A549 (cell line): ENCODE measurements around the gene RPL13. TPM values are rescaled to one million over a fixed set of nuclear protein-coding genes. Genes with fewer than 3 reads are reported as not detected.

Experiments
- ATAC-seq, 2 experiments: fragments of 200-7000 bp in 1 of 2; fragments of >200 bp in 1 of 2; cut with Nextera tagmentation in 1 of 2; cut with Tn5 transposase in 1 of 2; 3 replicates each; pipeline versions ENCODE4 v1.8.0 to v1.9.1; 2018 to 2020; ENCODE audit warnings: mild to moderate bottlenecking in 1 of 2, moderate library complexity in 1 of 2
- CTCF ChIA-PET: fragments of 300-600 bp; sonication (Branson Sonifier 250); formaldehyde crosslinking; extraction: SDS; loops from one replicate; lab custom pipeline; 2021; ENCODE audit warnings: antibody characterized with exemption, inconsistent platforms; lab: Yijun Ruan, JAX
- POLR2A ChIA-PET: fragments of 350-600 bp; formaldehyde crosslinking; extraction: SDS; loops from one replicate; lab custom pipeline; 2021; ENCODE audit warnings: antibody characterized with exemption, inconsistent platforms; lab: Yijun Ruan, JAX
- DNase-seq, 2 experiments: peaks; one replicate each; pipeline versions ENCODE4 v3.0.0 to v3.0.0-alpha.2; 2011 to 2016; ENCODE audit warnings: low read depth in 1 of 2, low spot score in 1 of 2
- FAIRE-seq: peaks from 2 replicates; lab custom pipeline; 2011; peaks lifted over from hg19 to GRCh38; lab: Jason Lieb, UNC
- H3K27ac ChIP-seq, 2 experiments: fragments of >200 bp; sonication (Bioruptor Twin); formaldehyde crosslinking; 3 replicates each; pipeline ENCODE4 v1.5.1; 2016 to 2017
- H3K4me1 ChIP-seq: fragments of >200 bp; sonication (Bioruptor Twin); formaldehyde crosslinking; 3 replicates; pipeline ENCODE4 v1.6.1; 2016
- H3K4me2 ChIP-seq: fragments of >200 bp; sonication (Bioruptor Twin); formaldehyde crosslinking; 3 replicates; pipeline ENCODE4 v1.6.1; 2016
- H3K4me3 ChIP-seq: fragments of >200 bp; sonication (Bioruptor Twin); formaldehyde crosslinking; 3 replicates; pipeline ENCODE4 v1.5.1; 2016
- H3K9me3 ChIP-seq: fragments of >200 bp; sonication (Bioruptor Twin); formaldehyde crosslinking; 3 replicates; pipeline ENCODE4 v1.6.1; 2016
- EHF ChIP-seq: fragments of 250-450 bp; sonication (Bioruptor Pico); IDR thresholded peaks from 2 replicates; pipeline ENCODE4 v1.5.0; 2020; ENCODE audit warnings: mild to moderate bottlenecking
- ESRRA ChIP-seq: fragments of 150-350 bp; IDR thresholded peaks from 2 replicates; pipeline ENCODE4 v1.6.1; 2014; ENCODE audit warnings: mild to moderate bottlenecking, low read length, borderline replicate concordance
- FOSB ChIP-seq: fragments of 250-450 bp; sonication (Bioruptor Pico); IDR thresholded peaks from 2 replicates; pipeline ENCODE4 v1.5.0; 2020; ENCODE audit warnings: mild to moderate bottlenecking, moderate library complexity
- FOSL2 ChIP-seq, 2 experiments: fragments of 450-650 bp in 1 of 2; fragments of >200 bp in 1 of 2; sonication (Bioruptor Twin) in 1 of 2; formaldehyde crosslinking; IDR thresholded peaks; 2 replicates each; pipeline versions ENCODE4 v1.5.0 to v1.6.1; 2016 to 2020; ENCODE audit warnings: mild to moderate bottlenecking in 1 of 2, moderate library complexity in 1 of 2
- HOXB13 ChIP-seq: fragments of 250-450 bp; sonication (Bioruptor Pico); IDR thresholded peaks from 2 replicates; pipeline ENCODE4 v1.5.0; 2020; ENCODE audit warnings: low read depth, mild to moderate bottlenecking, moderate library complexity
- JUNB ChIP-seq: fragments of >200 bp; sonication (Bioruptor Twin); formaldehyde crosslinking; IDR thresholded peaks from 2 replicates; pipeline ENCODE4 v1.6.1; 2016
- KDM1A ChIP-seq: fragments of 200-600 bp; sonication (generic); IDR thresholded peaks from 2 replicates; pipeline ENCODE4 v1.6.1; 2016; ENCODE audit warnings: low read depth, mild to moderate bottlenecking
- PHF8 ChIP-seq: fragments of 200-600 bp; sonication (generic); IDR thresholded peaks from 2 replicates; pipeline ENCODE4 v1.6.1; 2016; ENCODE audit warnings: low read depth, mild to moderate bottlenecking, antibody characterized with exemption, moderate library complexity, borderline replicate concordance
- RAD21 ChIP-seq, 2 experiments: fragments of >200 bp in 1 of 2; sonication (Bioruptor Twin) in 1 of 2; formaldehyde crosslinking in 1 of 2; IDR thresholded peaks in 1 of 2; conservative IDR thresholded peaks in 1 of 2; 2 replicates in 1 of 2; 3 replicates in 1 of 2; pipeline ENCODE4 v1.6.1; 2012 to 2018; ENCODE audit warnings: inconsistent platforms in 1 of 2
- RARB ChIP-seq: fragments of 250-450 bp; sonication (Bioruptor Pico); IDR thresholded peaks from 2 replicates; pipeline ENCODE4 v1.8.0; 2021; ENCODE audit warnings: mild to moderate bottlenecking, moderate library complexity
- RCOR1 ChIP-seq: fragments of 150-350 bp; IDR thresholded peaks from 2 replicates; pipeline ENCODE4 v1.6.1; 2014; ENCODE audit warnings: antibody characterized with exemption, low read length, low read depth
- RNF2 ChIP-seq: fragments of 200-600 bp; sonication (generic); IDR thresholded peaks from 2 replicates; pipeline ENCODE4 v1.6.1; 2016; ENCODE audit warnings: low read depth, mild to moderate bottlenecking, antibody characterized with exemption, moderate library complexity, borderline replicate concordance
- SMC3 ChIP-seq: fragments of >200 bp; sonication (Bioruptor Twin); formaldehyde crosslinking; IDR thresholded peaks from 3 replicates; pipeline ENCODE4 v1.6.1; 2018; ENCODE audit warnings: inconsistent platforms
- TP53 ChIP-seq: fragments of 250-450 bp; sonication (Bioruptor Pico); IDR thresholded peaks from 2 replicates; pipeline ENCODE4 v1.5.0; 2021; ENCODE audit warnings: mild to moderate bottlenecking, moderate library complexity
- ZC3H11A ChIP-seq: fragments of 450-650 bp; IDR thresholded peaks from 2 replicates; pipeline ENCODE4 v1.6.1; 2014; ENCODE audit warnings: antibody characterized with exemption, mild to moderate bottlenecking
- ZFP36 ChIP-seq: fragments of 450-650 bp; IDR thresholded peaks from 2 replicates; pipeline ENCODE4 v1.6.1; 2014; ENCODE audit warnings: borderline replicate concordance; ENCODE audit not compliant: partially characterized antibody
- WGBS: methylation state at CpG from one replicate; pipeline ENCODE4 v1.1.6; 2017; ENCODE audit errors: missing lambda C conversion rate; 5-methylcytosine and 5-hydroxymethylcytosine counted together
- polyA plus RNA-seq, 4 experiments: library from polyadenylated mRNA; depleted of rRNA in 3 of 4; stranded (reverse); fragments of >200 nt; fragmentation: RNase III in 1 of 4; extraction: RNeasy Plus Mini Kit Qiagen cat#74134 plus additional on column Dnase treatment in 1 of 4; gene quantifications; 2 replicates in 3 of 4; 3 replicates in 1 of 4; pipeline ENCODE4 v1.2.3, GENCODE V29; 2011 to 2017
- TF ChIP-seq, protein P1 (sequence below): fragments of >200 bp; sonication (Bioruptor Twin); formaldehyde crosslinking; IDR thresholded peaks from 3 replicates; pipeline ENCODE4 v1.6.1; 2016
- TF ChIP-seq, protein P2 (sequence below): fragments of 250-450 bp; sonication (Bioruptor Pico); IDR thresholded peaks from 2 replicates; pipeline ENCODE4 v1.5.0; 2021; ENCODE audit warnings: mild to moderate bottlenecking, moderate library complexity, borderline replicate concordance
- TF ChIP-seq, protein P3 (sequence below): fragments of 450-650 bp; IDR thresholded peaks from 2 replicates; pipeline ENCODE4 v1.6.1; 2014; ENCODE audit warnings: antibody characterized with exemption

The RPL13 gene
- polyA plus RNA-seq, 2 of the 4 experiments (the other 2 are of a cell fraction), result 2,911 to 3,044 TPM

- TF ChIP-seq, protein P1, sequence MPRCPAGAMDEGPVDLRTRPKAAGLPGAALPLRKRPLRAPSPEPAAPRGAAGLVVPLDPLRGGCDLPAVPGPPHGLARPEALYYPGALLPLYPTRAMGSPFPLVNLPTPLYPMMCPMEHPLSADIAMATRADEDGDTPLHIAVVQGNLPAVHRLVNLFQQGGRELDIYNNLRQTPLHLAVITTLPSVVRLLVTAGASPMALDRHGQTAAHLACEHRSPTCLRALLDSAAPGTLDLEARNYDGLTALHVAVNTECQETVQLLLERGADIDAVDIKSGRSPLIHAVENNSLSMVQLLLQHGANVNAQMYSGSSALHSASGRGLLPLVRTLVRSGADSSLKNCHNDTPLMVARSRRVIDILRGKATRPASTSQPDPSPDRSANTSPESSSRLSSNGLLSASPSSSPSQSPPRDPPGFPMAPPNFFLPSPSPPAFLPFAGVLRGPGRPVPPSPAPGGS, result no peak
- TF ChIP-seq PHF8 (no peak), FOSB (CRISPR knock-in tag) (no peak)
- TF ChIP-seq, protein P2, sequence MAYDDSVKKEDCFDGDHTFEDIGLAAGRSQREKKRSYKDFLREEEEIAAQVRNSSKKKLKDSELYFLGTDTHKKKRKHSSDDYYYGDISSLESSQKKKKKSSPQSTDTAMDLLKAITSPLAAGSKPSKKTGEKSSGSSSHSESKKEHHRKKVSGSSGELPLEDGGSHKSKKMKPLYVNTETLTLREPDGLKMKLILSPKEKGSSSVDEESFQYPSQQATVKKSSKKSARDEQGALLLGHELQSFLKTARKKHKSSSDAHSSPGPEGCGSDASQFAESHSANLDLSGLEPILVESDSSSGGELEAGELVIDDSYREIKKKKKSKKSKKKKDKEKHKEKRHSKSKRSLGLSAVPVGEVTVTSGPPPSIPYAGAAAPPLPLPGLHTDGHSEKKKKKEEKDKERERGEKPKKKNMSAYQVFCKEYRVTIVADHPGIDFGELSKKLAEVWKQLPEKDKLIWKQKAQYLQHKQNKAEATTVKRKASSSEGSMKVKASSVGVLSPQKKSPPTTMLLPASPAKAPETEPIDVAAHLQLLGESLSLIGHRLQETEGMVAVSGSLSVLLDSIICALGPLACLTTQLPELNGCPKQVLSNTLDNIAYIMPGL (CRISPR knock-in tag), result no peak
Measured at GRCh38 chr16:89593841-89594240, 33.4 kb downstream of the RPL13 start (continued).

GRCh38 chr16:89595330-89596060, 35.0 kb downstream of the RPL13 start:
- H3K4me3 ChIP-seq, result no peak overlapping the region
- no peak overlapping the region for H3K27ac ChIP-seq
- ChIA-PET POLR2A (no interaction called here), CTCF (interaction anchor here (0.8 to 1.3 kb wide), 2 partner anchors 20 to 69 kb away, joined by 3 read pairs; no protein-coding TSS in a partner anchor)
- ATAC-seq, result no peak
- no peak for TF ChIP-seq RAD21 (conservative IDR thresholded peaks at IDR 0.05 in 1 of 2, IDR thresholded peaks at IDR 0.05 in 1 of 2)
- no peak for TF ChIP-seq JUNB
- no peak for TF ChIP-seq RNF2
- TF ChIP-seq RCOR1, result no peak
- no peak for TF ChIP-seq ZC3H11A
- TF ChIP-seq ESRRA, result no peak
- TF ChIP-seq, protein P1, result no peak
- TF ChIP-seq EHF (CRISPR knock-in tag), result no peak
- no peak for TF ChIP-seq SMC3
- no peak for TF ChIP-seq ZFP36
- TF ChIP-seq TP53 (CRISPR knock-in tag), result no peak
- no peak for TF ChIP-seq KDM1A
- TF ChIP-seq, protein P3, sequence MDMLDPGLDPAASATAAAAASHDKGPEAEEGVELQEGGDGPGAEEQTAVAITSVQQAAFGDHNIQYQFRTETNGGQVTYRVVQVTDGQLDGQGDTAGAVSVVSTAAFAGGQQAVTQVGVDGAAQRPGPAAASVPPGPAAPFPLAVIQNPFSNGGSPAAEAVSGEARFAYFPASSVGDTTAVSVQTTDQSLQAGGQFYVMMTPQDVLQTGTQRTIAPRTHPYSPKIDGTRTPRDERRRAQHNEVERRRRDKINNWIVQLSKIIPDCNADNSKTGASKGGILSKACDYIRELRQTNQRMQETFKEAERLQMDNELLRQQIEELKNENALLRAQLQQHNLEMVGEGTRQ, result no peak
- TF ChIP-seq RARB (CRISPR knock-in tag), result no peak
- TF ChIP-seq FOSL2 (IDR thresholded peaks at IDR 0.05), result no peak
- TF ChIP-seq FOSL2 (CRISPR knock-in tag; IDR thresholded peaks at IDR 0.05), result no peak
- no peak for TF ChIP-seq HOXB13 (CRISPR knock-in tag)
- TF ChIP-seq, protein P2 (CRISPR knock-in tag), result no peak
- WGBS, result 95% methylated on average over 39 of the region's 47 CpGs
- no peaks in the 10 kb centered on the region for H3K9me3 ChIP-seq
- H3K4me1 ChIP-seq, result peaks cover 16% of the 10 kb centered on the region
- no peak for FAIRE-seq
- no peak for DNase-seq
- no peak overlapping the region for H3K4me2 ChIP-seq
